Hematopoietic multipotent progenitor cell treated with erythropoietin and hydrocortisone succinate and interleukin-3 and kit ligand, for 15 days (in vitro differentiated cells): ENCODE results near the gene SLC7A11.
"Not testable (repeated sequence)": the region's sequence is repeated elsewhere in the genome, so short reads cannot be mapped to it uniquely, and the experiment has no call there.

ENCODE experiments used
- DNase-seq: peaks from one replicate; pipeline ENCODE4 v3.0.0-alpha.2; 2015; ENCODE audit warnings: low spot score

SLC7A11 gene

GRCh38 chr4:138242834-138243156 lies 646 bp upstream of the SLC7A11 start:
- DNase-seq = peak; percentile 53

- peak; percentile 74 for DNase-seq
These were observed 671 bp downstream of the SLC7A11 start for GRCh38 chr4:138241281-138242075.

- DNase-seq = peak; percentile 34
These were observed 2.7 kb downstream of the SLC7A11 start for GRCh38 chr4:138239491-138239890.

- DNase-seq = no peak
These were observed 3.4 kb downstream of the SLC7A11 start for GRCh38 chr4:138238521-138239292.

GRCh38 chr4:138237132-138237531 lies 5.0 kb downstream of the SLC7A11 start:
- not testable (repeated sequence) for DNase-seq

GRCh38 chr4:138236037-138236436 lies 6.1 kb downstream of the SLC7A11 start:
- DNase-seq = peak; percentile 32

- DNase-seq = peak; percentile 69
These were observed 6.7 kb downstream of the SLC7A11 start for GRCh38 chr4:138235419-138235952.

GRCh38 chr4:138234248-138234647 lies 7.9 kb downstream of the SLC7A11 start:
- DNase-seq = no peak

GRCh38 chr4:138233313-138234034 lies 8.7 kb downstream of the SLC7A11 start:
- DNase-seq = no peak

- no peak for DNase-seq
These were observed 9.8 kb downstream of the SLC7A11 start for GRCh38 chr4:138232364-138232763.

GRCh38 chr4:138230048-138230447 lies 12.1 kb downstream of the SLC7A11 start:
- no peak for DNase-seq

GRCh38 chr4:138229160-138229559 lies 13.0 kb downstream of the SLC7A11 start:
- DNase-seq = no peak

GRCh38 chr4:138226351-138226750 lies 15.8 kb downstream of the SLC7A11 start:
- DNase-seq = no peak

GRCh38 chr4:138225477-138225876 lies 16.7 kb downstream of the SLC7A11 start:
- DNase-seq = no peak

GRCh38 chr4:138224614-138225013 lies 17.5 kb downstream of the SLC7A11 start:
- no peak for DNase-seq

- DNase-seq = no peak
These were observed 18.8 kb downstream of the SLC7A11 start for GRCh38 chr4:138223231-138223910.

- no peak for DNase-seq
These were observed 20.1 kb downstream of the SLC7A11 start for GRCh38 chr4:138222046-138222445.

GRCh38 chr4:138218976-138219375 lies 23.2 kb downstream of the SLC7A11 start:
- no peak for DNase-seq

- DNase-seq = no peak
These were observed 24.6 kb downstream of the SLC7A11 start for GRCh38 chr4:138217567-138217966.

GRCh38 chr4:138216272-138216867 lies 25.8 kb downstream of the SLC7A11 start:
- DNase-seq = no peak

GRCh38 chr4:138210576-138210975 lies 31.6 kb downstream of the SLC7A11 start:
- not testable (repeated sequence) for DNase-seq
